Neural progenitor cell (in vitro differentiated cells): ENCODE data around the gene FERD3L.

ENCODE experiments used
- CTCF ChIP-seq: fragments of 200-600 bp; sonication (generic); IDR thresholded peaks from 2 replicates; pipeline ENCODE4 v1.5.1; 2017; ENCODE audit warnings: antibody characterized with exemption, mild to moderate bottlenecking
- EZH2 ChIP-seq: fragments of 200-600 bp; sonication (generic); IDR thresholded peaks from 2 replicates; pipeline ENCODE4 v1.6.1; 2017; ENCODE audit warnings: antibody characterized with exemption, mild to moderate bottlenecking, moderate library complexity

GRCh38 chr7:19118636-19119371 lies 26.4 kb downstream of the FERD3L start:
- TF ChIP-seq CTCF (no peak), EZH2 (peak; percentile 67)
